ENCODE data around the gene HNRNPC. TPM values are rescaled to one million over a fixed set of nuclear protein-coding genes. Genes with fewer than 3 reads are reported as not detected.

HNRNPC gene
- 493 TPM for polyA plus RNA-seq (2013, experiment 1 of 2)
- polyA plus RNA-seq (2013, experiment 2 of 2) = 510 TPM

GRCh38 chr14:21269252-21270046 lies at the start of gene HNRNPC:
Gene HNRNPC (minus strand): TSS chr14:21269442. CDS start chr14:21234193, 35,249 bp downstream.
- Histone ChIP-seq H3K4me2 (ENCODE audit: low read length, poor library complexity, severe bottlenecking) (peak within 1 kb of the TSS; percentile 68), H3K27ac (ENCODE audit: low read length, poor library complexity, severe bottlenecking) (peak within 1 kb of the TSS; percentile 88), H2AK5ac (ENCODE audit: low read length, severe bottlenecking) (peak within 1 kb of the TSS; percentile 51), H2BK15ac (ENCODE audit: low read depth, poor library complexity, severe bottlenecking) (no peak within 1 kb of the TSS), H2BK12ac (ENCODE audit: low read length in 2 of 2) (no peak within 1 kb of the TSS), H3K4me1 (ENCODE audit: control insufficient read depth, insufficient read depth, low read depth, low read length) (peaks cover 14% of the 10 kb centered on the region), H4K91ac (ENCODE audit: low read length) (peak within 1 kb of the TSS; percentile 57), H3K9ac (ENCODE audit: low read length) (peak within 1 kb of the TSS; percentile 100), H3K4ac (ENCODE audit: low read depth in 1 of 2, low read length in 2 of 2) (peak within 1 kb of the TSS; percentile 85 to 95), H3K4me3 (ENCODE audit: insufficient read depth in 1 of 2, low read depth in 1 of 2, low read length in 2 of 2) (peak within 1 kb of the TSS; percentile 73 to 99), H2AFZ (ENCODE audit: low read depth, low read length) (no peak within 1 kb of the TSS), H3K18ac (ENCODE audit: low read depth in 1 of 2, low read length in 2 of 2) (peak within 1 kb of the TSS; percentile 57 to 82), H3K14ac (ENCODE audit: low read length in 2 of 2) (peak within 1 kb of the TSS in 1 of 2 experiments; percentile 19), H3K36me3 (ENCODE audit: control insufficient read depth in 1 of 2, insufficient read depth in 2 of 2, low read depth in 1 of 2, low read length in 2 of 2) (peaks cover 16 to 36% of the 10 kb centered on the region in 2 experiments), H2BK5ac (ENCODE audit: low read depth, low read length, poor library complexity, severe bottlenecking) (peak within 1 kb of the TSS; percentile 33), H4K8ac (ENCODE audit: low read length) (peak within 1 kb of the TSS; percentile 97), H2BK120ac (ENCODE audit: low read depth, low read length) (peak within 1 kb of the TSS; percentile 71), H3K27me3 (ENCODE audit: control insufficient read depth in 1 of 2, insufficient read depth in 1 of 2, low read length in 2 of 2) (no peaks in the 10 kb centered on the region), H3K79me1 (replicated peaks; ENCODE audit: low read length, poor library complexity, severe bottlenecking) (peaks cover 1% of the 10 kb centered on the region), H3K9me3 (ENCODE audit: control insufficient read depth, low read length) (no peaks in the 10 kb centered on the region), H3K23ac (ENCODE audit: low read length in 2 of 2) (peak within 1 kb of the TSS in 1 of 2 experiments; percentile 6)
- under 1% methylated on average over 44 of the region's 49 CpGs for WGBS
- peak; percentile 100 for DNase-seq

GRCh38 chr14:21317398-21317797 lies 48.2 kb upstream of the HNRNPC start:
- H3K4me3 ChIP-seq (ENCODE audit: insufficient read depth in 1 of 2, low read depth in 1 of 2, low read length in 2 of 2) = no peak overlapping the region
- no peak overlapping the region for H2AFZ ChIP-seq (ENCODE audit: low read depth, low read length)
- no peak overlapping the region for H2BK5ac ChIP-seq (ENCODE audit: low read depth, low read length, poor library complexity, severe bottlenecking)
- no peaks in the 10 kb centered on the region for H3K79me1 ChIP-seq (replicated peaks; ENCODE audit: low read length, poor library complexity, severe bottlenecking)
- H3K18ac ChIP-seq (ENCODE audit: low read depth in 1 of 2, low read length in 2 of 2) = no peak overlapping the region
- H3K23ac ChIP-seq (ENCODE audit: low read length in 2 of 2) = no peak overlapping the region
- no peak overlapping the region for H3K4ac ChIP-seq (ENCODE audit: low read depth in 1 of 2, low read length in 2 of 2)
- H3K14ac ChIP-seq (ENCODE audit: low read length in 2 of 2) = no peak overlapping the region
- H2BK15ac ChIP-seq (ENCODE audit: low read depth, poor library complexity, severe bottlenecking) = no peak overlapping the region
- no peak overlapping the region for H3K27ac ChIP-seq (ENCODE audit: low read length, poor library complexity, severe bottlenecking)
- no peak for DNase-seq
- H4K8ac ChIP-seq (ENCODE audit: low read length) = peak overlapping the region; percentile 49
- no peak overlapping the region for H2BK120ac ChIP-seq (ENCODE audit: low read depth, low read length)
- H3K4me1 ChIP-seq (ENCODE audit: control insufficient read depth, insufficient read depth, low read depth, low read length) = no peaks in the 10 kb centered on the region
- no peak overlapping the region for H4K91ac ChIP-seq (ENCODE audit: low read length)
- H3K27me3 ChIP-seq (ENCODE audit: control insufficient read depth in 1 of 2, insufficient read depth in 1 of 2, low read length in 2 of 2) = peaks cover 14 to 27% of the 10 kb centered on the region in 2 experiments
- H3K4me2 ChIP-seq (ENCODE audit: low read length, poor library complexity, severe bottlenecking) = no peak overlapping the region
- no peaks in the 10 kb centered on the region for H3K36me3 ChIP-seq (ENCODE audit: control insufficient read depth in 1 of 2, insufficient read depth in 2 of 2, low read depth in 1 of 2, low read length in 2 of 2)
- no peaks in the 10 kb centered on the region for H3K9me3 ChIP-seq (ENCODE audit: control insufficient read depth, low read length)
- no peak overlapping the region for H2BK12ac ChIP-seq (ENCODE audit: low read length in 2 of 2)
- WGBS = 72% methylated on average over 3 of the region's 3 CpGs
- no peak overlapping the region for H2AK5ac ChIP-seq (ENCODE audit: low read length, severe bottlenecking)
- H3K9ac ChIP-seq (ENCODE audit: low read length) = no peak overlapping the region

- Histone ChIP-seq H2BK5ac (ENCODE audit: low read depth, low read length, poor library complexity, severe bottlenecking) (no peak overlapping the region), H2BK15ac (ENCODE audit: low read depth, poor library complexity, severe bottlenecking) (no peak overlapping the region), H3K4me1 (ENCODE audit: control insufficient read depth, insufficient read depth, low read depth, low read length) (no peaks in the 10 kb centered on the region), H3K4me3 (ENCODE audit: insufficient read depth in 1 of 2, low read depth in 1 of 2, low read length in 2 of 2) (no peak overlapping the region), H3K36me3 (ENCODE audit: control insufficient read depth in 1 of 2, insufficient read depth in 2 of 2, low read depth in 1 of 2, low read length in 2 of 2) (no peaks in the 10 kb centered on the region), H3K27ac (ENCODE audit: low read length, poor library complexity, severe bottlenecking) (no peak overlapping the region), H3K79me1 (replicated peaks; ENCODE audit: low read length, poor library complexity, severe bottlenecking) (no peaks in the 10 kb centered on the region), H2AFZ (ENCODE audit: low read depth, low read length) (no peak overlapping the region), H3K27me3 (ENCODE audit: control insufficient read depth in 1 of 2, insufficient read depth in 1 of 2, low read length in 2 of 2) (peaks cover 7 to 22% of the 10 kb centered on the region in 2 experiments), H2BK12ac (ENCODE audit: low read length in 2 of 2) (no peak overlapping the region), H3K14ac (ENCODE audit: low read length in 2 of 2) (no peak overlapping the region), H4K91ac (ENCODE audit: low read length) (no peak overlapping the region), H3K4me2 (ENCODE audit: low read length, poor library complexity, severe bottlenecking) (no peak overlapping the region), H2BK120ac (ENCODE audit: low read depth, low read length) (no peak overlapping the region), H3K9me3 (ENCODE audit: control insufficient read depth, low read length) (no peaks in the 10 kb centered on the region), H3K23ac (ENCODE audit: low read length in 2 of 2) (no peak overlapping the region), H2AK5ac (ENCODE audit: low read length, severe bottlenecking) (no peak overlapping the region), H3K4ac (ENCODE audit: low read depth in 1 of 2, low read length in 2 of 2) (no peak overlapping the region), H3K18ac (ENCODE audit: low read depth in 1 of 2, low read length in 2 of 2) (no peak overlapping the region), H4K8ac (ENCODE audit: low read length) (no peak overlapping the region), H3K9ac (ENCODE audit: low read length) (no peak overlapping the region)
- 95% methylated on average over 11 of the region's 12 CpGs for WGBS
- no peak for DNase-seq
These were observed 44.3 kb upstream of the HNRNPC start for GRCh38 chr14:21313512-21313911.

GRCh38 chr14:21311614-21312013 lies 42.4 kb upstream of the HNRNPC start:
- 82% methylated on average over 2 of the region's 2 CpGs for WGBS
- H2BK12ac ChIP-seq (ENCODE audit: low read length in 2 of 2) = no peak overlapping the region

More at GRCh38 chr14:21311614-21312013, 42.4 kb upstream of the HNRNPC start:
- Histone ChIP-seq H4K8ac (ENCODE audit: low read length) (no peak overlapping the region), H3K4ac (ENCODE audit: low read depth in 1 of 2, low read length in 2 of 2) (no peak overlapping the region), H3K4me1 (ENCODE audit: control insufficient read depth, insufficient read depth, low read depth, low read length) (no peaks in the 10 kb centered on the region), H2BK15ac (ENCODE audit: low read depth, poor library complexity, severe bottlenecking) (no peak overlapping the region), H3K14ac (ENCODE audit: low read length in 2 of 2) (no peak overlapping the region), H3K23ac (ENCODE audit: low read length in 2 of 2) (no peak overlapping the region), H4K91ac (ENCODE audit: low read length) (no peak overlapping the region), H2AFZ (ENCODE audit: low read depth, low read length) (no peak overlapping the region), H3K18ac (ENCODE audit: low read depth in 1 of 2, low read length in 2 of 2) (no peak overlapping the region), H3K79me1 (replicated peaks; ENCODE audit: low read length, poor library complexity, severe bottlenecking) (no peaks in the 10 kb centered on the region), H3K9ac (ENCODE audit: low read length) (no peak overlapping the region), H3K27me3 (ENCODE audit: control insufficient read depth in 1 of 2, insufficient read depth in 1 of 2, low read length in 2 of 2) (peaks cover 0 to 12% of the 10 kb centered on the region in 2 experiments), H3K27ac (ENCODE audit: low read length, poor library complexity, severe bottlenecking) (no peak overlapping the region), H2BK120ac (ENCODE audit: low read depth, low read length) (no peak overlapping the region), H2BK5ac (ENCODE audit: low read depth, low read length, poor library complexity, severe bottlenecking) (no peak overlapping the region), H3K36me3 (ENCODE audit: control insufficient read depth in 1 of 2, insufficient read depth in 2 of 2, low read depth in 1 of 2, low read length in 2 of 2) (no peaks in the 10 kb centered on the region), H2AK5ac (ENCODE audit: low read length, severe bottlenecking) (no peak overlapping the region), H3K9me3 (ENCODE audit: control insufficient read depth, low read length) (no peaks in the 10 kb centered on the region), H3K4me3 (ENCODE audit: insufficient read depth in 1 of 2, low read depth in 1 of 2, low read length in 2 of 2) (no peak overlapping the region), H3K4me2 (ENCODE audit: low read length, poor library complexity, severe bottlenecking) (no peak overlapping the region)
- no peak for DNase-seq

Measured in mesenchymal stem cell (in vitro differentiated cells and primary cell).